SK-N-SH treated with all-trans-retinoic acid at 6 μM for 48 hours (cell line): ENCODE data around the gene FBLN7.

Experiments
- ATAC-seq: fragments of 200-7000 bp; cut with Tn5 transposase; 3 replicates; pipeline ENCODE4 v1.9.1; 2020; ENCODE audit warnings: mild to moderate bottlenecking, moderate library complexity
- ARNTL ChIP-seq: fragments of 450-650 bp; formaldehyde crosslinking; IDR thresholded peaks from 2 replicates; pipeline ENCODE4 v1.5.0; 2020; ENCODE audit warnings: low read depth, mild to moderate bottlenecking, moderate library complexity, borderline replicate concordance
- BACH2 ChIP-seq: fragments of 250-450 bp; sonication (Bioruptor Pico); IDR thresholded peaks from 2 replicates; pipeline ENCODE4 v1.9.0; 2021; ENCODE audit warnings: mild to moderate bottlenecking, borderline replicate concordance
- CREB5 ChIP-seq: fragments of 250-450 bp; sonication (Bioruptor Pico); IDR thresholded peaks from 2 replicates; pipeline ENCODE4 v1.5.1; 2020; ENCODE audit warnings: low read depth, mild to moderate bottlenecking, moderate library complexity
- CSDC2 ChIP-seq: fragments of 250-450 bp; sonication (Bioruptor Pico); IDR thresholded peaks from 2 replicates; pipeline ENCODE4 v1.5.0; 2020; ENCODE audit warnings: mild to moderate bottlenecking, moderate library complexity
- CSRNP3 ChIP-seq: fragments of 250-450 bp; sonication (Bioruptor Pico); IDR thresholded peaks from 2 replicates; pipeline ENCODE4 v1.5.1; 2021; ENCODE audit warnings: mild to moderate bottlenecking, moderate library complexity
- ESRRG ChIP-seq: fragments of 250-450 bp; sonication (Bioruptor Pico); IDR thresholded peaks from 2 replicates; pipeline ENCODE4 v1.6.1; 2021; ENCODE audit warnings: mild to moderate bottlenecking
- GLIS3 ChIP-seq: fragments of 250-450 bp; sonication (Bioruptor Pico); IDR thresholded peaks from 2 replicates; pipeline ENCODE4 v1.5.0; 2020; ENCODE audit warnings: mild to moderate bottlenecking, moderate library complexity
- ISL1 ChIP-seq: fragments of 250-450 bp; sonication (Bioruptor Pico); IDR thresholded peaks from 2 replicates; pipeline ENCODE4 v2.1.2; 2022; ENCODE audit warnings: mild to moderate bottlenecking, moderate library complexity
- OSR1 ChIP-seq: fragments of 250-450 bp; sonication (Bioruptor Pico); IDR thresholded peaks from 2 replicates; pipeline ENCODE4 v1.8.0; 2022; ENCODE audit warnings: moderate library complexity, mild to moderate bottlenecking, inconsistent platforms
- PATZ1 ChIP-seq: fragments of 250-450 bp; sonication (Bioruptor Pico); IDR thresholded peaks from 2 replicates; pipeline ENCODE4 v1.8.0; 2020; ENCODE audit warnings: mild to moderate bottlenecking, moderate library complexity, borderline replicate concordance
- POU6F1 ChIP-seq: fragments of 250-450 bp; sonication (Bioruptor Pico); IDR thresholded peaks from 2 replicates; pipeline ENCODE4 v1.8.0; 2021; ENCODE audit warnings: low read depth, mild to moderate bottlenecking, moderate library complexity, borderline replicate concordance
- PPARA ChIP-seq: fragments of 250-450 bp; sonication (Bioruptor Pico); IDR thresholded peaks from 2 replicates; pipeline ENCODE4 v1.5.0; 2020; ENCODE audit warnings: mild to moderate bottlenecking, borderline replicate concordance
- RARB ChIP-seq: fragments of 250-450 bp; sonication (Bioruptor Pico); IDR thresholded peaks from 2 replicates; pipeline ENCODE4 v1.8.0; 2021; ENCODE audit warnings: mild to moderate bottlenecking, moderate library complexity
- SNAI2 ChIP-seq: fragments of 250-450 bp; sonication (Bioruptor Pico); IDR thresholded peaks from 2 replicates; pipeline ENCODE4 v1.5.0; 2020; ENCODE audit warnings: mild to moderate bottlenecking, moderate library complexity
- TCF4 ChIP-seq: fragments of 250-450 bp; sonication (Bioruptor Pico); IDR thresholded peaks from 2 replicates; pipeline ENCODE4 v1.8.0; 2021; ENCODE audit warnings: mild to moderate bottlenecking, moderate library complexity, borderline replicate concordance
- TOX ChIP-seq: fragments of 250-450 bp; sonication (Bioruptor Pico); IDR thresholded peaks from 2 replicates; pipeline ENCODE4 v1.8.0; 2021; ENCODE audit warnings: mild to moderate bottlenecking, moderate library complexity, borderline replicate concordance
- TSHZ2 ChIP-seq: fragments of 250-450 bp; sonication (Bioruptor Pico); IDR thresholded peaks from 2 replicates; pipeline ENCODE4 v1.5.0; 2020; ENCODE audit warnings: mild to moderate bottlenecking, moderate library complexity
- ZC3H10 ChIP-seq: fragments of 250-450 bp; sonication (Bioruptor Pico); IDR thresholded peaks from 2 replicates; pipeline ENCODE4 v1.5.1; 2021; ENCODE audit warnings: mild to moderate bottlenecking, moderate library complexity
- ZFP3 ChIP-seq: fragments of 250-450 bp; sonication (Bioruptor Pico); IDR thresholded peaks from 2 replicates; pipeline ENCODE4 v1.5.0; 2020; ENCODE audit warnings: mild to moderate bottlenecking, moderate library complexity
- ZFP30 ChIP-seq: fragments of 450-650 bp; formaldehyde crosslinking; IDR thresholded peaks from 2 replicates; pipeline ENCODE4 v1.5.0; 2022; ENCODE audit warnings: mild to moderate bottlenecking, moderate library complexity
- ZNF565 ChIP-seq: fragments of 450-650 bp; formaldehyde crosslinking; conservative IDR thresholded peaks from 2 replicates; pipeline ENCODE4 v1.5.0; 2020; ENCODE audit warnings: low read depth, mild to moderate bottlenecking, moderate library complexity
- ZNF70 ChIP-seq: fragments of 450-650 bp; formaldehyde crosslinking; IDR thresholded peaks from 2 replicates; pipeline ENCODE4 v1.5.0; 2020; ENCODE audit warnings: mild to moderate bottlenecking, moderate library complexity
- ZNF8 ChIP-seq: fragments of 450-650 bp; formaldehyde crosslinking; IDR thresholded peaks from 2 replicates; pipeline ENCODE4 v1.5.0; 2020; ENCODE audit warnings: mild to moderate bottlenecking, moderate library complexity

Gene FBLN7

GRCh38 chr2:112093216-112093615 lies 45.0 kb upstream of the FBLN7 start:
- TF ChIP-seq CREB5 (CRISPR knock-in tag) (no peak), RARB (CRISPR knock-in tag) (no peak), ZNF70 (CRISPR knock-in tag) (no peak)

GRCh38 chr2:112095681-112096080 lies 42.5 kb upstream of the FBLN7 start:
- ATAC-seq = no peak
- TF ChIP-seq PATZ1 (CRISPR knock-in tag) (no peak), ISL1 (CRISPR knock-in tag) (no peak), ZNF565 (CRISPR knock-in tag) (no peak), SNAI2 (CRISPR knock-in tag) (no peak), CREB5 (CRISPR knock-in tag) (no peak), BACH2 (CRISPR knock-in tag) (no peak), CSDC2 (CRISPR knock-in tag) (no peak), CSRNP3 (CRISPR knock-in tag) (no peak), ZFP30 (CRISPR knock-in tag) (no peak), RARB (CRISPR knock-in tag) (no peak), ARNTL (CRISPR knock-in tag) (no peak), ZC3H10 (CRISPR knock-in tag) (no peak), ESRRG (CRISPR knock-in tag) (no peak), GLIS3 (CRISPR knock-in tag) (no peak), ZFP3 (CRISPR knock-in tag) (no peak), OSR1 (CRISPR knock-in tag) (no peak), TCF4 (CRISPR knock-in tag) (no peak), PPARA (CRISPR knock-in tag) (no peak), ZNF8 (CRISPR knock-in tag) (no peak)

More at GRCh38 chr2:112093216-112093615, 45.0 kb upstream of the FBLN7 start:
- ATAC-seq = peak; percentile 15; the same call in 2 of the 3 replicates

- TF ChIP-seq TSHZ2 (CRISPR knock-in tag) (no peak), ZNF70 (CRISPR knock-in tag) (no peak), RARB (CRISPR knock-in tag) (no peak), TCF4 (CRISPR knock-in tag) (no peak), GLIS3 (CRISPR knock-in tag) (no peak), ISL1 (CRISPR knock-in tag) (no peak), CSRNP3 (CRISPR knock-in tag) (no peak), TOX (CRISPR knock-in tag) (no peak), CSDC2 (CRISPR knock-in tag) (no peak), CREB5 (CRISPR knock-in tag) (no peak), POU6F1 (CRISPR knock-in tag) (no peak), SNAI2 (CRISPR knock-in tag) (no peak), ZFP30 (CRISPR knock-in tag) (no peak), OSR1 (CRISPR knock-in tag) (no peak), ZC3H10 (CRISPR knock-in tag) (no peak), ZFP3 (CRISPR knock-in tag) (no peak), PPARA (CRISPR knock-in tag) (no peak)
Measured at GRCh38 chr2:112096098-112096497, 42.1 kb upstream of the FBLN7 start.

More at GRCh38 chr2:112096098-112096497, 42.1 kb upstream of the FBLN7 start:
- ATAC-seq = no peak
